NCI-H2196 (cell line): ENCODE data around the gene PBX4.

ENCODE experiments used
- DNase-seq: peaks from one replicate; lab custom pipeline; 2025; ENCODE audit not compliant: unreplicated experiment; lab: John Stamatoyannopoulos, UW

Gene PBX4

GRCh38 chr19:19527674-19528625, 90.5 kb downstream of the PBX4 start:
- DNase-seq, result no peak

GRCh38 chr19:19527371-19527656, 91.2 kb downstream of the PBX4 start:
- no peak for DNase-seq

GRCh38 chr19:19526581-19527370, 91.7 kb downstream of the PBX4 start:
- no peak for DNase-seq

- no peak for DNase-seq
Observed at GRCh38 chr19:19525611-19526380, 92.7 kb downstream of the PBX4 start.

- DNase-seq, result no peak
Observed at GRCh38 chr19:19524053-19524452, 94.4 kb downstream of the PBX4 start.

GRCh38 chr19:19523177-19523576, 95.3 kb downstream of the PBX4 start:
- DNase-seq, result no peak

- no peak for DNase-seq
Observed at GRCh38 chr19:19520989-19521388, 97.5 kb downstream of the PBX4 start.

GRCh38 chr19:19517235-19517619, 101.3 kb downstream of the PBX4 start:
- no peak for DNase-seq

GRCh38 chr19:19515642-19516519, 102.6 kb downstream of the PBX4 start, which contains the start of gene NDUFA13:
Gene NDUFA13 (plus strand): TSS chr19:19516225. CDS start chr19:19516239, 14 bp downstream.
- peak; percentile 85 for DNase-seq

DNA sequence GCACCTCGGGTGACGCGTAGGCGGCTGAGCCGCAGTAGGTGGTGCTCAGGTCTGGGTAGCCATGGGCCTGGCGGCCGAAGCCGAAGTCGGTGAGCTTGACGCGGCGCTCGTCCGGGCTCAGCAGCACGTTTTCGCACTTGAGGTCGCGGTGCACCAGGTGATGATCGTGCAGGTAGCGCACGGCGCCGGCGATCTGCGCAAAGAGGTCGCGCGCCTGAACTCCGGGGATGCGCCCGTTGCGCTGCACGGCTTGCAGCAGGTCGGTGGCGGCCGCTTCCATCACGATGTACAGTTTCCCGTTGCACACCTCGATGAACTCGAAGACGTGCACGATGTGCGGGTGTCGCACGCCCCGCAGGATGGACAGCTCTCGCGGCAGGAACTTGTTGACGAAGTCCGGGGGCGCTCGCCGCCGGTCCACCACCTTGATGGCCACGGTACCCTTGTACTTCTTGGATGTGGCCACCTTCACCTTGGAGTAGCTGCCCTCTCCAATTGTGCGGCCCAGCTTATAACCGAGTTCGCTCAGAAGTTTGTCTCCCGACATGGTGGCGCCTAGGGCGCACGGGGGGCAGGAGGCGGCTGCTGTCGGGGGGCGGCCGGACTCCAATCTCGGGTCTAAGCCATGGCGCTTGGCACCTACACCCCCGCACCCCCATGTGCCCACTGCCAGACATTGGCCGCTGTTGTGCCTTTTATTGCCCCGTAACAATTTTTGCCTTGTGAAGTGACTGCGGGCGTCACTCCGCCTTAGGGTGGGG, 103.4 kb downstream of the PBX4 start, which contains the start of gene TSSK6:
TSSK6 (minus strand) TSS at position 668 of the 761 bp plus-strand sequence; CDS start at position 547, 121 bp downstream.
- DNase-seq, result no peak

- no peak for DNase-seq
Observed at GRCh38 chr19:19514215-19514657, 104.3 kb downstream of the PBX4 start.

DNA sequence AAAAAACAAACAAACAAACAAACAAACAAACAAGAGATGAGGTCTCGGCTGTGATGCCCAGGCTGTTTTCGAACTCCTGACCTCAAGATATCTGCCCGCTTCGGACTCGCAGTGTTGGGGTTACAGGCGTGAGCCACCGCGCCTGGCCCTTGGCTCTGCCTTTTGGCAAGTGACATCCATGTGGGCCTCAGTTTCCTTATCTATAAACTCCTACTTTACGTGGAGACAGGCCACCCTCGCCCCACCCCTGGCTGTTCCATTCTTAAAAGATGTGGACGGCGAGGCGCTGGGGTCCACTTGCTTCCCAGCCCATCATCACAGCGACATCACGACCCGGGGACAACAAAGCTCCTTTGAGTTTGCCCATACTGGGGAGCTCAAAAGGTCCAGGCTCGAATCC, 104.8 kb downstream of the PBX4 start:
- no peak for DNase-seq
